Osteocyte (in vitro differentiated cells): ENCODE results near the gene RFX8. TPM values are rescaled to one million over a fixed set of nuclear protein-coding genes. Genes with fewer than 3 reads are reported as not detected.
"Not testable (repeated sequence)": the region's sequence is repeated elsewhere in the genome, so short reads cannot be mapped to it uniquely, and the experiment has no call there.

Experiments
- DNase-seq: peaks from one replicate; pipeline ENCODE4 v3.0.0; 2021; ENCODE audit warnings: mixed read lengths; ENCODE audit not compliant: unreplicated experiment; ENCODE audit errors: extremely low spot score
- H3K27ac Mint-ChIP-seq: one replicate; pipeline ENCODE4 v1.8.0; 2021; ENCODE audit warnings: mild to moderate bottlenecking, mixed read lengths; ENCODE audit not compliant: unreplicated experiment
- H3K27me3 Mint-ChIP-seq: one replicate; pipeline ENCODE4 v1.8.0; 2021; ENCODE audit warnings: mixed read lengths; ENCODE audit not compliant: unreplicated experiment
- H3K36me3 Mint-ChIP-seq: one replicate; pipeline ENCODE4 v1.8.0; 2021; ENCODE audit warnings: mixed read lengths; ENCODE audit not compliant: unreplicated experiment
- H3K4me1 Mint-ChIP-seq: one replicate; pipeline ENCODE4 v1.8.0; 2021; ENCODE audit warnings: mixed read lengths; ENCODE audit not compliant: unreplicated experiment
- H3K4me3 Mint-ChIP-seq: one replicate; pipeline ENCODE4 v1.8.0; 2021; ENCODE audit warnings: mild to moderate bottlenecking, moderate library complexity, mixed read lengths; ENCODE audit not compliant: unreplicated experiment
- H3K9me3 Mint-ChIP-seq: one replicate; pipeline ENCODE4 v1.8.0; 2021; ENCODE audit warnings: mixed read lengths; ENCODE audit not compliant: unreplicated experiment
- CTCF ChIP-seq: fragments of 200-600 bp; sonication (generic); IDR thresholded peaks from 2 replicates; pipeline ENCODE4 v1.5.0; 2021; ENCODE audit warnings: antibody characterized with exemption, mild to moderate bottlenecking, moderate library complexity
- total RNA-seq: library from RNA; stranded (reverse); gene quantifications from 2 replicates; pipeline ENCODE4 v1.2.1, GENCODE V29; 2021

The RFX8 gene
- total RNA-seq, 1 donor from 2014 or later: not detected

GRCh38 chr2:101509499-101510284, 34.8 kb upstream of the RFX8 start:
- Mint-ChIP-seq H3K27me3 (peaks cover 8% of the 10 kb centered on the region), H3K36me3 (no peaks in the 10 kb centered on the region), H3K4me3 (no peak overlapping the region), H3K4me1 (no peaks in the 10 kb centered on the region), H3K9me3 (no peaks in the 10 kb centered on the region), H3K27ac (no peak overlapping the region)
- DNase-seq: no peak
- TF ChIP-seq CTCF: no peak

GRCh38 chr2:101508636-101509035, 33.7 kb upstream of the RFX8 start:
- Mint-ChIP-seq H3K4me3 (no peak overlapping the region), H3K9me3 (no peaks in the 10 kb centered on the region), H3K36me3 (no peaks in the 10 kb centered on the region), H3K27me3 (peaks cover 8% of the 10 kb centered on the region), H3K27ac (no peak overlapping the region), H3K4me1 (no peaks in the 10 kb centered on the region)
- DNase-seq: no peak
- TF ChIP-seq CTCF: no peak

GRCh38 chr2:101505276-101505675, 30.4 kb upstream of the RFX8 start:
- not testable (repeated sequence) for H3K4me3 Mint-ChIP-seq, H3K36me3 Mint-ChIP-seq, H3K4me1 Mint-ChIP-seq, DNase-seq, H3K27ac Mint-ChIP-seq, H3K9me3 Mint-ChIP-seq
- peaks cover 20% of the 10 kb centered on the region for H3K27me3 Mint-ChIP-seq

- not testable (repeated sequence) for H3K36me3 Mint-ChIP-seq, H3K27ac Mint-ChIP-seq, H3K9me3 Mint-ChIP-seq
Measured at GRCh38 chr2:101504744-101505143, 29.8 kb upstream of the RFX8 start.

GRCh38 chr2:101502095-101502494, 27.2 kb upstream of the RFX8 start:
- H3K27ac Mint-ChIP-seq: no peak overlapping the region
- no peaks in the 10 kb centered on the region for H3K36me3 Mint-ChIP-seq
- H3K4me1 Mint-ChIP-seq: no peaks in the 10 kb centered on the region
- no peak for DNase-seq
- no peaks in the 10 kb centered on the region for H3K9me3 Mint-ChIP-seq
- H3K4me3 Mint-ChIP-seq: no peak overlapping the region
- H3K27me3 Mint-ChIP-seq: peaks cover 14% of the 10 kb centered on the region
- no peak for TF ChIP-seq CTCF

More at GRCh38 chr2:101504744-101505143, 29.8 kb upstream of the RFX8 start:
- not testable (repeated sequence) for H3K4me3 Mint-ChIP-seq, H3K4me1 Mint-ChIP-seq, DNase-seq
- peaks cover 18% of the 10 kb centered on the region for H3K27me3 Mint-ChIP-seq

GRCh38 chr2:101501443-101501842, 26.5 kb upstream of the RFX8 start:
- Mint-ChIP-seq H3K36me3 (no peaks in the 10 kb centered on the region), H3K4me3 (no peak overlapping the region), H3K27ac (no peak overlapping the region), H3K9me3 (no peaks in the 10 kb centered on the region), H3K27me3 (peaks cover 14% of the 10 kb centered on the region), H3K4me1 (no peaks in the 10 kb centered on the region)
- no peak for TF ChIP-seq CTCF
- DNase-seq: no peak
